DMS 273 treated with DMSO at 0.1 percent for 48 hours (cell line): ENCODE data around the gene FAM222A.

Experiments used
- DNase-seq: peaks from one replicate; lab custom pipeline; 2025; lab: John Stamatoyannopoulos, UW

Gene FAM222A

DNA sequence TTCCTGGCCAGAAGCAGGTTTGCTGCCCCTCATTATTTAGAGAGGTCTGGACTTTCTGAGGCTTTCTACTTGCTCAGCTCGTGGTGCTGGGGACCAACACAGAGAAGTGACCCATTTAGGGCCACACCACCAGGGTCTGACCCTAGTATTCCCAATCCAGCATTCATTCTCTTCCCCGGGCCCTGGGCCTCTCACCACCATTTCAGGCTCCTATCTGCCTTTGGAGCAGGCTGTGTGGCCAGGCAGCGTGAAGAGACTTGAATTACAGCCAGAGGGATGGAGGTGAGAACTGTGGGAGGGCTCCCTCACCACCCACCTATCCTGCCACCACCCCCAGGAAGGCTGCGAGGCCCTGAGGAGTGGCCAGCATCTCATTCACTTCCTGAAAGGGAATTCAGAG lies 24.6 kb downstream of the FAM222A start:
- DNase-seq, result no peak

- DNase-seq, result no peak
Measured at GRCh38 chr12:109738878-109739665, 25.4 kb downstream of the FAM222A start.

GRCh38 chr12:109739747-109740693 lies 26.4 kb downstream of the FAM222A start:
- no peak for DNase-seq

- DNase-seq, result no peak
Measured at GRCh38 chr12:109740694-109741245, 27.1 kb downstream of the FAM222A start.

- DNase-seq, result no peak
Measured at GRCh38 chr12:109741286-109741969, 27.8 kb downstream of the FAM222A start.

DNA sequence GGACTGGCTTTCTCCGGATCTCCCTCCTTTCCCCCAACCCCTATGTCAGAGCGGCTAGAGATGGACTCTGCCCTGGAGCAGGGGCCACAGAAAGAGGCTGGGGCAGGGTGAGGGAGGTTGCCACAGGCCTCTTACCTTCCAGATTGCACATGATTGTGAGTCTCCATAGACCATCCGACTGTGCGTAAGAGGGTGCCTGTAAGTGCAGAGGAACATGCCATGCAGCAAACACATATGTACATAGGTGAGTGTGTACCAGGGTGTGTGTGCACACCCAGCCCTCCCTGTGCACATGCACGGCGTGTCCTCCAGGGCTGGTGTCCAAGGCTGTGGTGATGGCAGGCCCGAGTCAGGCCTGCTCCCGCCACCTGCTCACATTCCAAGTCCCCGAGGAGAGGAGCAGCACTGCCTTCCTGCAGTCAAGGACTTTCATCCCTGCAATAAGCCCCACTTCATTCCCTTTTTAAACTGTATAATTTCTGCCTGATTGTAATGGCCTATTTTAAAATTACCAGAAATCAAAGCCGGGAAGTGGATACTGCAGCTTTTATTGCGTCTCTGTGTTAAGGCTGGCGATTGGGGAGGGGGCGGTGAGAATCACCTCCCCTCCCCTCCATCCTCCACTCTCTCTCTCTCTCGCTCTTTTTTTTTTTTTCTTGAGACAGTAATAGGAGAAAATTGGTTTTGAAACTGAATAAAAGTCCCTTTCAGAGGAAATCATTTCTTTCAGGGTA lies 28.5 kb downstream of the FAM222A start:
- no peak for DNase-seq

DNA sequence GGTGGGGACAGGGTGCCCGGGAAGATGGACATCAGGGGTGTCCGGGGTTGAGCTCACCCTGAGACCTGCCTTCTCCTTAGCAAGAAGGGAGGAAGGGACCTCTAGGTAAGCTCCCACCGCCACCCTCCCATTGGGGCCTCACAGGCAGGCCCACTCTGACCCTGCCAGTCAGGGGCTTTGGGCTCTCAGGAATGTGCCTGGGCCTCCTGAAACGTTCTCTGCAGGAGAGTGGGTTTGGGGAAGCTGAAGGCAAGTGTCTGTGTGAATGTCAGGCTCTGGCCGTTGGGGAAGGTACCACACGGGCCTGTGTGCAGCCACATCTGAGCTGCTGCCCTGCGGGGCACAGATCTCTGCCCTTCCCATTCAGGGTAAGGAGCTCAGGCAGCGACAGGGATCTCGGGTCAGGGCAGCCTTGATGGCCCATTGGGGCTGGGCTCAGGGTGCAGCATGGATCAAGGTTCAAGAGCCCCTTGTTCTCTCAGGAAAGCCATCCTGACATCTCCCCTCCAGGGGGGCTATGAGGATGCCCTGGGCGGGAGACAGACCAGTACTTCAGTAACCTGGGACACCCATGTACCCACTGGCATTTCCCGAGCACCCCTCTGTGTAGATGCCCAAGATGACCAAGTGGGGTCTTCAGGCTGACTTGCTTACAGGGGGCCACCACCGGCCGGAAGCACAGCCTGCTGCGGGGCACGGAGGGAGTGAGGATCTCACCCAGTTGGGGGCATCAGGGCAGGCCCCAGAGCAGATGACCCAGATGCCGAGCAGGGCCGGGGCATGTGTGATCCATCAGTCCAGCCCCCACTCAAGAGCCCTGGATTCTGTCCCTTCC lies 29.7 kb downstream of the FAM222A start:
- DNase-seq, result no peak

DNA sequence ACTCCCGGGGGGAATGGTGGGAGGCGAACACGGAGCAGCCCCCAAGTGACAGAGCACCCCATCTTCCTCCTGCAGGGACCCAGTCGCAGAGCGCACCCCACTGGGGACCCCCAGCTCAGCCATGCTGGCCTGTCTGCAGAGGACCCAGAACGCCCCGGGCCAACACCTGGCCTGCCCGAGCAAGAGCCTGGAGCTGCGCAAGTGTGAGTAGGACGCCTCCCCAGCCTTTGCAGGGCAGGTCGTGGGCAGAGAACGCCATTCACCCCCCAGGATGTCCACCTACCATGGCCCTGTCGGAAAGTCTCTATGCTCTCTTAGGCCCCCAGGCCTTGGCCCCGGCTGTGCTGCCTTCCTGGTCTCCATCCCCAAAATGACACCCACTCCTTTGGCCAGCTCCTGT lies 30.4 kb downstream of the FAM222A start:
- no peak for DNase-seq

- DNase-seq, result no peak
Measured at GRCh38 chr12:109744986-109745942, 31.6 kb downstream of the FAM222A start.

DNA sequence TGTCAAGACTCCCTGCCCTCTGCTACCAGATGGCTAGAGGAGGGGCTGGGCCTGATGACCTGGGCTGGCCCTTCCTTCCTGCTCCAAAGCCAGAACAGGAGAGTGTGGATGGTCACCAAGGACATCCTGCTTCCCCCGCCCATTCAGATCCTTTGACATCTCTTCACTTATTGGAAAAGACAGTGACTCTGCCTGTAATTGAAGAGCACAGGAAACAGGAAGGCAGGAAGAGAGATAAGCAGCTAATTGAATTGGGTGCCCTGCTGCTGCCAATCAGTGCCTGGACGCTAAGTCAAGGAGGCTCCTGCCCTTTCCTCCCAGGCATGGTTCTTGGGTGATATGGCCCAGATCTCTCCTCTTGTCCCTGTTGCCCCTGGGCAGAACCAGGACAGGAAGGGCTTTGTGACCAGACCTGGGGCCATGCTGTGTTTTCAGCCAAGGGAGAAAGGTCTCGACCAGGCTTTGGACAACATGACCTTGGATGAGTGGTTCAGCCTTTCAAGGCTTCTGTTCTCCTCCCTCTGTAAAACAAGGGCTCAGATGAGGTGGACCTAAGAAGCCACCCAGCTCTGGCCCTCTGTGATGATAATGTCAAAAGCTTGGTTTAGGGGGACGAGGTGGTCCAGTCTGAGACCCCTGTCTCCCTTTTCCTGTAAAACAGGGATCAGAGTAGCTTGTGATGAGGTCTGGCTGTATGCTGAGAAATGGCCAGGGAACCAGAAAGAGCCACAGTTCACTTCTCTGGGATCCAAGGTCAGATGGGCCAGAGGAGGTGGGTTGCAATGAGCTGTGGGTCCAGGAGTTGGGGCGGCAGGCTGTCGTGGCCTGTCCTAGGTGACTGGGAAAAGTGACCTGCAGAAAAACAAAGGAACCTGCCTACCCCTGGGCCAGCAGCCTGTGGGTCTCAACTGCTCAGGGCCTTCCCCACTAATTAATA lies 38.8 kb downstream of the FAM222A start:
- no peak for DNase-seq

GRCh38 chr12:109753054-109753401 lies 39.4 kb downstream of the FAM222A start:
- DNase-seq, result no peak

DNA sequence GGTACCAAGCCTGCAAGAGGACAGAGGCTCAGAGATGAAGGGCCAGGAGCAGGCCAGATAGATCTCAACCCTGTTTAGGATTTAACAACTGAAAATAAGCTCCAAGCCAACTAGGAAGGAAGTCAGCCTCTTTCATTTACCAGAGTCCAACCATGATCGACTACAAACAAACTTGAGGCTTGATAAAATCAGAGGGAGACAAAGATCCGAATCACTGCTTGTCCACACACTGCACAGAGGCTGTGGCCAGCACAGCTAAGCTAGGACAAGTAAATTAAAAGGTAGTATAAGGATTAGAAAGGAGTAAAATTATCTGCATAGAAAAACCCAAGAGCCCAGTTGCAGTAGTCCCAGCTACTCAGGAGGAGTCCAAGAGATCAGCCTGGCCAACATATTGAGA lies 40.3 kb downstream of the FAM222A start:
- no peak for DNase-seq

DNA sequence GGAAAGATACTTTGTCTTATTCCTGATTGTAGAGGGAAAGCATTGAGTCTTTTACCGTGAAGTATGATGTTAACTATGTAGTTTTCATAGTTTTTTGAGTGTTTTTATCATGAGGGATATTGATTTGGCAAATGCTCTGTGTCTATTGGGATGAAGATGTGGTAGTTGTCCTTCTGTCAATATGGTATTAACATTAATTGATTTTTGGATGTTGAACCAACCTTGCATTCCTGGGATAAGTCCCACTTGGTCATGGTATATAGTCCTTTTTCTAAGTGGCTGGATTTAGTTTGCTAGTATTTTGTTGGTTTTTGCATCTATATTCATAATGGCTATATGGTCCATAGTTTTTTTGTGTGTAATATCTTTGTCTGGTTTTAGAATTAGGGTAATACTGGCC lies 42.8 kb downstream of the FAM222A start:
- no peak for DNase-seq

DNA sequence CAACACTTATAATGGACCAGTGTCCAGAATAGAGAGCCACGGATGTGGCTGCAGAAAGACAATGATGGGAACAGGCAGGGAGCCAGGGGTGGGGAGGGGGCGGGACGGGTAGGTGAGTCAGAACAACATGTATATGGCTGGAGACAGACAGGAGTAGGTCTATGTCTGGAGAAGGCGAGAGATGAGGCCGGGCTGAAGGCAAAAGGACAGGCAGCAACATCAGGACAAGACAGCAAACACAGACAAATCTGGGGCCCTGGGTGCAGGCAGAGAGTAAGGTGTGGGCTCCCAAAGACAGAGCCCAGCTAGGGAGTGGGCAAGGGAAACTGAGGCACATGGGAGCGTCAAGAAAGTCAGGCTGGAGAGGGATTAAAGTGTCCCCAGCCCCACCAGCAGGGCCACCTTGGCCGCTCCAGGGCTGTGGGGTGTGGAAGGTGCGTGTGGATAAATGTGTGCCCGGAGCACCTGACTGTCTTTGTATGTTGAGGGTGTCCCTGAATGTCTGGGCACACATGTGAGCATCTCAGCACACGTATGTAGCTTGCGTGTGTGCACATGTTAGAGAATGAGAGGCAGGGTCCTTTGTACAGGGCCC lies 44.1 kb downstream of the FAM222A start:
- DNase-seq, result no peak

- DNase-seq, result no peak
Measured at GRCh38 chr12:109758426-109759420, 45.1 kb downstream of the FAM222A start.

GRCh38 chr12:109759595-109759994 lies 46.0 kb downstream of the FAM222A start:
- DNase-seq, result no peak
